HG02610 (cell line): ENCODE measurements around the gene SERPINE3.

Source experiments
- ATAC-seq: cut with Tn5 transposase; IDR thresholded peaks from one replicate; pipeline ENCODE4 v1.9.1; 2021; ENCODE audit warnings: mild to moderate bottlenecking, moderate library complexity; ENCODE audit not compliant: unreplicated experiment

The SERPINE3 gene

GRCh38 chr13:51360489-51360888, 21.0 kb downstream of the SERPINE3 start:
- ATAC-seq, result no peak

- ATAC-seq, result no peak
Observed at GRCh38 chr13:51361106-51361505, 21.6 kb downstream of the SERPINE3 start.

- ATAC-seq, result no peak
Observed at GRCh38 chr13:51363625-51364024, 24.1 kb downstream of the SERPINE3 start.

- ATAC-seq, result no peak
Observed at GRCh38 chr13:51364404-51365008, 25.0 kb downstream of the SERPINE3 start.

GRCh38 chr13:51370116-51370515, 30.6 kb downstream of the SERPINE3 start:
- ATAC-seq, result no peak

- ATAC-seq, result no peak
Observed at GRCh38 chr13:51370811-51371210, 31.3 kb downstream of the SERPINE3 start.

- no peak for ATAC-seq
Observed at GRCh38 chr13:51371768-51372399, 32.4 kb downstream of the SERPINE3 start.

- ATAC-seq, result no peak
Observed at GRCh38 chr13:51373451-51373850, 34.0 kb downstream of the SERPINE3 start.

- ATAC-seq, result no peak
Observed at GRCh38 chr13:51380269-51380668, 40.8 kb downstream of the SERPINE3 start.

GRCh38 chr13:51385114-51385513, 45.6 kb downstream of the SERPINE3 start:
- ATAC-seq, result no peak

GRCh38 chr13:51394724-51395123, 55.2 kb downstream of the SERPINE3 start:
- ATAC-seq, result no peak

- peak; percentile 93 for ATAC-seq
Observed at GRCh38 chr13:51396352-51396751, 56.9 kb downstream of the SERPINE3 start.

- no peak for ATAC-seq
Observed at GRCh38 chr13:51397262-51397941, 57.9 kb downstream of the SERPINE3 start.

GRCh38 chr13:51405176-51405575, 65.7 kb downstream of the SERPINE3 start:
- no peak for ATAC-seq

- no peak for ATAC-seq
Observed at GRCh38 chr13:51412431-51412830, 72.9 kb downstream of the SERPINE3 start.
